ENCODE measurements around the gene DNAH2.

GRCh38 chr17:7767405-7768021, 50.0 kb downstream of the DNAH2 start:
- TF ChIP-seq RXRA (IDR thresholded peaks at IDR 0.05; ENCODE audit: borderline replicate concordance, low read depth) (no peak), ZBTB33 (IDR thresholded peaks at IDR 0.05; ENCODE audit: borderline replicate concordance, low read depth) (no peak), TCF12 (IDR thresholded peaks at IDR 0.05) (no peak), REST (IDR thresholded peaks at IDR 0.05; ENCODE audit: low read depth, low read length) (no peak)

Data from SK-N-SH (cell line).